Transverse colon (tissue), 4 donors: ENCODE data around the gene OR9A4. TPM values are rescaled to one million over a fixed set of nuclear protein-coding genes. Genes with fewer than 3 reads are reported as not detected.

Experiments
- DNase-seq: peaks from one replicate; pipeline ENCODE4 v3.0.0-alpha.2; 2019
- H3K27ac ChIP-seq, 4 donors: fragments of 200-600 bp; sonication (generic); 2 replicates each; pipeline ENCODE4 v1.5.1; 2016 to 2018; ENCODE audit warnings: inconsistent platforms in 4 of 4
- H3K27me3 ChIP-seq: fragments of 200-600 bp; sonication (generic); 2 replicates; pipeline ENCODE4 v1.5.1; 2017; ENCODE audit warnings: inconsistent platforms
- H3K36me3 ChIP-seq, 4 donors: fragments of 200-600 bp; sonication (generic); 2 replicates each; pipeline ENCODE4 v1.5.1; 2017 to 2019; ENCODE audit warnings: inconsistent platforms in 4 of 4
- H3K4me1 ChIP-seq, 4 donors: fragments of 200-600 bp; sonication (generic); 2 replicates each; pipeline ENCODE4 v1.5.1; 2017 to 2020; ENCODE audit warnings: inconsistent platforms in 4 of 4
- H3K4me3 ChIP-seq, 4 donors: fragments of 200-600 bp; sonication (generic); 1 replicate in 1 of 4; 2 replicates in 3 of 4; pipeline versions ENCODE4 v1.5.1 to v1.6.1; 2017 to 2019; ENCODE audit warnings: inconsistent platforms in 4 of 4
- H3K9me3 ChIP-seq, 2 donors: fragments of 200-600 bp; sonication (generic); 2 replicates each; pipeline ENCODE4 v1.5.1; 2017 to 2019; ENCODE audit warnings: inconsistent platforms in 2 of 2
- EP300 ChIP-seq: sonication (generic); formaldehyde crosslinking; IDR thresholded peaks from one replicate; pipeline ENCODE4 v1.6.1; 2017; ENCODE audit warnings: antibody characterized with exemption, low read depth
- POLR2A ChIP-seq: fragments of 450-650 bp; IDR thresholded peaks from one replicate; pipeline ENCODE4 v1.6.1; 2016; ENCODE audit warnings: antibody characterized with exemption, mild to moderate bottlenecking, moderate library complexity
- POLR2AphosphoS5 ChIP-seq, 3 donors: sonication (generic); formaldehyde crosslinking; IDR thresholded peaks; one replicate each; pipeline ENCODE4 v1.6.1; 2016; ENCODE audit warnings: antibody characterized with exemption in 3 of 3
- WGBS, 2 donors: methylation state at CpG; one replicate each; pipeline ENCODE4 v1.1.5; 2018; ENCODE audit warnings: low coverage in 1 of 2; 5-methylcytosine and 5-hydroxymethylcytosine counted together
- in situ Hi-C, 4 donors: fragments of 200-750 bp; cut with MboI; loops; one replicate each; pipeline versions ENCODE4 v1.15.0 to v1.15.1; 2017; ENCODE audit warnings: low sequenced_read_pairs in 3 of 4, low pct_ligation_motif_present in 1 of 4, low pct_unique_long_range_greater_than_20kb in 1 of 4
- intact Hi-C: fragments of 100-400 bp; cut with DNase I; formaldehyde crosslinking; loops from one replicate; pipeline ENCODE4 v1.15.1; 2023; ENCODE audit warnings: low total_unique reads
- total RNA-seq, 4 donors: library from RNA; depleted of rRNA; stranded (reverse); fragments of >200 nt; gene quantifications; one replicate each; pipeline ENCODE4 v1.1.0, GENCODE V29; 2016
- TF ChIP-seq, protein P1 (sequence below), 5 experiments: fragments of 200-600 bp in 3 of 5; fragments of 450-650 bp in 2 of 5; sonication (generic) in 3 of 5; IDR thresholded peaks; 1 replicate in 2 of 5; 2 replicates in 3 of 5; pipeline ENCODE4 v1.5.1; 2016 to 2017; ENCODE audit warnings: antibody characterized with exemption in 5 of 5, inconsistent platforms in 3 of 5, mild to moderate bottlenecking in 2 of 5, moderate library complexity in 1 of 5

The OR9A4 gene
- total RNA-seq, 4 donors from 2014 or later, result not detected

DNA sequence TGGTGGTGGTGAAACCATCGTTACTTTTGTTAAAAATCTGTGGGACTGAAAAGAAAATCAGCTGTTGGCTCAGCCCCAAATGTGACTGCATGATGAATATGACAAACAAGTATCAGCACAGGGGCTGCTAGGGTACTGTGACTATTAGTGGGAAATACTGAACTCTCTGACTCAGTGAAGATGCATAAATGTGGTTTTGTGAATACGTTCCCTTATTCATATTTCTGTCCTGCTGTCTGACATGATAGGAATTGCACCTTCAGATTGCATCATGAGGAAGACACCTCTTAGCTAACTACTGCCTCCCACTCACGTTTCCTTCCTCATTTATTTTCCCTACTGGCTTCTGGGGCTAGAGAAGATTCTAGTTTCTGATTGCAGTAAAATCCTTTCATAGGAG lies 29.2 kb downstream of the OR9A4 start:
- WGBS, 2 donors, result 49 to 54% methylated on average over 3 of the region's 3 CpGs
- H3K27ac ChIP-seq, result no peak overlapping the region
- TF ChIP-seq, protein P1, sequence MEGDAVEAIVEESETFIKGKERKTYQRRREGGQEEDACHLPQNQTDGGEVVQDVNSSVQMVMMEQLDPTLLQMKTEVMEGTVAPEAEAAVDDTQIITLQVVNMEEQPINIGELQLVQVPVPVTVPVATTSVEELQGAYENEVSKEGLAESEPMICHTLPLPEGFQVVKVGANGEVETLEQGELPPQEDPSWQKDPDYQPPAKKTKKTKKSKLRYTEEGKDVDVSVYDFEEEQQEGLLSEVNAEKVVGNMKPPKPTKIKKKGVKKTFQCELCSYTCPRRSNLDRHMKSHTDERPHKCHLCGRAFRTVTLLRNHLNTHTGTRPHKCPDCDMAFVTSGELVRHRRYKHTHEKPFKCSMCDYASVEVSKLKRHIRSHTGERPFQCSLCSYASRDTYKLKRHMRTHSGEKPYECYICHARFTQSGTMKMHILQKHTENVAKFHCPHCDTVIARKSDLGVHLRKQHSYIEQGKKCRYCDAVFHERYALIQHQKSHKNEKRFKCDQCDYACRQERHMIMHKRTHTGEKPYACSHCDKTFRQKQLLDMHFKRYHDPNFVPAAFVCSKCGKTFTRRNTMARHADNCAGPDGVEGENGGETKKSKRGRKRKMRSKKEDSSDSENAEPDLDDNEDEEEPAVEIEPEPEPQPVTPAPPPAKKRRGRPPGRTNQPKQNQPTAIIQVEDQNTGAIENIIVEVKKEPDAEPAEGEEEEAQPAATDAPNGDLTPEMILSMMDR (IDR thresholded peaks at IDR 0.05), result no peak
- TF ChIP-seq POLR2AphosphoS5 (IDR thresholded peaks at IDR 0.05) (no peak), POLR2A (no peak), EP300 (no peak)

GRCh38 chr7:141946796-141947195 lies 30.6 kb downstream of the OR9A4 start, which contains the start of gene CLEC5A:
Gene CLEC5A, minus strand, starts transcription at chr7:141946974. Its CDS starts 682 bp downstream, at chr7:141946292.
- Histone ChIP-seq H3K4me3 (no peak within 1 kb of the TSS), H3K9me3 (no peaks in the 10 kb centered on the region), H3K4me1 (no peaks in the 10 kb centered on the region), H3K36me3 (no peaks in the 10 kb centered on the region), H3K27me3 (no peaks in the 10 kb centered on the region), H3K27ac (no peak within 1 kb of the TSS)
- intact Hi-C loops, result no loop called here
- in situ Hi-C loops, result no loop called here
- TF ChIP-seq POLR2AphosphoS5 (IDR thresholded peaks at IDR 0.05) (no peak), EP300 (no peak), POLR2A (no peak)
- TF ChIP-seq, protein P1 (IDR thresholded peaks at IDR 0.05), result no peak
- WGBS, 2 donors, result 60 to 66% methylated on average over 2 to 3 of the region's 3 CpGs
- no peak for DNase-seq

More for the DNA sequence above, 29.2 kb downstream of the OR9A4 start:
- no peak overlapping the region for H3K4me3 ChIP-seq
- no peaks in the 10 kb centered on the region for H3K4me1 ChIP-seq
- DNase-seq, result no peak
- no peaks in the 10 kb centered on the region for H3K27me3 ChIP-seq
- H3K9me3 ChIP-seq, result peaks cover 0 to 4% of the 10 kb centered on the region in 2 donors
- in situ Hi-C loops, result no loop called here
- intact Hi-C loops, result no loop called here
- H3K36me3 ChIP-seq, result no peaks in the 10 kb centered on the region

GRCh38 chr7:141949021-141949420 lies 32.8 kb downstream of the OR9A4 start:
- Histone ChIP-seq H3K4me3 (no peak overlapping the region), H3K27me3 (no peaks in the 10 kb centered on the region), H3K9me3 (no peaks in the 10 kb centered on the region), H3K27ac (no peak overlapping the region), H3K36me3 (no peaks in the 10 kb centered on the region), H3K4me1 (no peaks in the 10 kb centered on the region)
- TF ChIP-seq POLR2AphosphoS5 (IDR thresholded peaks at IDR 0.05), result no peak
- TF ChIP-seq EP300, result no peak
- no peak for TF ChIP-seq POLR2A
- TF ChIP-seq, protein P1 (IDR thresholded peaks at IDR 0.05), result no peak
- in situ Hi-C loops, result no loop called here
- 58 to 71% methylated on average over 2 of the region's 2 CpGs for WGBS, 2 donors
- no peak for DNase-seq
- intact Hi-C loops, result no loop called here

DNA sequence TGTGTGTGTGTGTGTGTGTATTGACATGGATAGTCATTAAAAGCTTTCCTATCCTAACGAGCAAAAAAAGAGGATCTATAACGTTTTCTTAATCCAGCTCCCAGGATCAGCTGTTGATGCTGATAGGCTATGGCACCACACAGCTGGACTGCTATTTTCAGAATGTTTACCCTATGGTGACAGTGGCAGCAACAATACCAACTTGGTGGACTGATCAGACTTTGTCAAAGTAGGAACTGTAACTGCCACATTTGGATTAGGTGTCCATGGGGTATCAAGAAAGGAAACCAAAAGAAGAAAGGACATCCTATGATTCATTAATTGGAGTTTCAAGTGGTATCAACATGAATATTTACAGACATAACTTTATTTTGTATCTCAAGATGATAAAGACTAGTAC lies 33.3 kb downstream of the OR9A4 start:
- in situ Hi-C loops, result no loop called here
- TF ChIP-seq POLR2AphosphoS5 (IDR thresholded peaks at IDR 0.05), result no peak
- 27 to 50% methylated on average over 1 to 2 of the region's 2 CpGs for WGBS, 2 donors
- no peak for DNase-seq
- no peaks in the 10 kb centered on the region for H3K4me1 ChIP-seq
- intact Hi-C loops, result no loop called here
- no peaks in the 10 kb centered on the region for H3K36me3 ChIP-seq
- H3K27me3 ChIP-seq, result no peaks in the 10 kb centered on the region
- H3K27ac ChIP-seq, result no peak overlapping the region
- H3K4me3 ChIP-seq, result no peak overlapping the region
- H3K9me3 ChIP-seq, result no peaks in the 10 kb centered on the region

DNA sequence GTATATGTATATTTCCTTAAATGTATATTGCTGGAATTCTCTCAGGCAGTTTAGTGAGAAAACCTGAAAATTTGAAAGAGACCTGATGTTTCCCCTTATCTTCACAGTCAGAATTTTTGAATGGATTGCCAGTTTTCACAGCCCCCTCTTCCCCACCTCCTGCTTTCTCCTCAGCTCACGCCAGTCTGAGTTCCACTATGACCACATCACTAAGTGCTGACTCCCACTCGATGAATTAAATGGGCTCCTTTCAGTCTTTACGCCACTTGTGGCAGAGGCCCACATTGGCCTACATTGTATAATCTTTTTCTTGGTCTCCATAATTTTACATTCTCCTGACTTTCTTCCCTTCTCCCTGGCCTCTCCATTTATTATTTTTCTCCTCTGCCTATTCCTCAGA lies 33.7 kb downstream of the OR9A4 start:
- WGBS, 2 donors, result 74 to 84% methylated on average over 3 of the region's 3 CpGs
- DNase-seq, result no peak
- no peaks in the 10 kb centered on the region for H3K4me1 ChIP-seq
- H3K27ac ChIP-seq, result no peak overlapping the region
- in situ Hi-C loops (loop anchor here in 1 of 4 donors (25.0 kb wide), 1 partner anchor 237 kb away; no protein-coding TSS in a partner anchor), intact Hi-C loops (no loop called here)
- no peak for TF ChIP-seq POLR2AphosphoS5 (IDR thresholded peaks at IDR 0.05)
- TF ChIP-seq, protein P1 (IDR thresholded peaks at IDR 0.05), result no peak
- TF ChIP-seq EP300, result no peak
- TF ChIP-seq POLR2A, result no peak
- no peak overlapping the region for H3K4me3 ChIP-seq
- H3K27me3 ChIP-seq, result no peaks in the 10 kb centered on the region
- no peaks in the 10 kb centered on the region for H3K36me3 ChIP-seq
- H3K9me3 ChIP-seq, result no peaks in the 10 kb centered on the region
